Esophagus squamous epithelium (tissue), 4 donors: ENCODE measurements around the gene PDE7B.

Experiments used
- CTCF ChIP-seq, 6 experiments: fragments of 450-650 bp in 4 of 6; fragments of 200-600 bp in 2 of 6; sonication (generic) in 2 of 6; IDR thresholded peaks; one replicate each; pipeline ENCODE4 v1.5.1; 2016 to 2019; ENCODE audit warnings: antibody characterized with exemption in 6 of 6, mild to moderate bottlenecking in 4 of 6, moderate library complexity in 4 of 6
- POLR2A ChIP-seq, 4 donors: fragments of 450-650 bp; IDR thresholded peaks; one replicate each; pipeline ENCODE4 v1.6.1; 2017; ENCODE audit warnings: antibody characterized with exemption in 4 of 4, mild to moderate bottlenecking in 4 of 4, moderate library complexity in 3 of 4

- TF ChIP-seq CTCF (IDR thresholded peaks at IDR 0.05) = no peak
- TF ChIP-seq POLR2A (IDR thresholded peaks at IDR 0.05) = no peak
Observed at GRCh38 chr6:136030131-136030530, 178.6 kb downstream of the PDE7B start.
